NT2/D1 (cell line): Measurements from ENCODE around the gene PRDX3.

Experiments used
- SUZ12 ChIP-seq: IDR thresholded peaks from 2 replicates; pipeline ENCODE4 v1.6.1; 2011; ENCODE audit not compliant: insufficient read length, insufficient read depth; ENCODE audit errors: extremely low read depth
- YY1 ChIP-seq: IDR thresholded peaks from 2 replicates; pipeline ENCODE4 v1.6.1; 2011; ENCODE audit not compliant: insufficient read length, insufficient read depth

- TF ChIP-seq YY1 (no peak), SUZ12 (no peak)
Observed at GRCh38 chr10:119133949-119134348, 44.7 kb downstream of the PRDX3 start.
